ENCODE data around the gene FAM20C. TPM values are rescaled to one million over a fixed set of nuclear protein-coding genes. Genes with fewer than 3 reads are reported as not detected.

Gene FAM20C
- total RNA-seq, 1 experiment from 2014 or later: 8.8 TPM

DNA sequence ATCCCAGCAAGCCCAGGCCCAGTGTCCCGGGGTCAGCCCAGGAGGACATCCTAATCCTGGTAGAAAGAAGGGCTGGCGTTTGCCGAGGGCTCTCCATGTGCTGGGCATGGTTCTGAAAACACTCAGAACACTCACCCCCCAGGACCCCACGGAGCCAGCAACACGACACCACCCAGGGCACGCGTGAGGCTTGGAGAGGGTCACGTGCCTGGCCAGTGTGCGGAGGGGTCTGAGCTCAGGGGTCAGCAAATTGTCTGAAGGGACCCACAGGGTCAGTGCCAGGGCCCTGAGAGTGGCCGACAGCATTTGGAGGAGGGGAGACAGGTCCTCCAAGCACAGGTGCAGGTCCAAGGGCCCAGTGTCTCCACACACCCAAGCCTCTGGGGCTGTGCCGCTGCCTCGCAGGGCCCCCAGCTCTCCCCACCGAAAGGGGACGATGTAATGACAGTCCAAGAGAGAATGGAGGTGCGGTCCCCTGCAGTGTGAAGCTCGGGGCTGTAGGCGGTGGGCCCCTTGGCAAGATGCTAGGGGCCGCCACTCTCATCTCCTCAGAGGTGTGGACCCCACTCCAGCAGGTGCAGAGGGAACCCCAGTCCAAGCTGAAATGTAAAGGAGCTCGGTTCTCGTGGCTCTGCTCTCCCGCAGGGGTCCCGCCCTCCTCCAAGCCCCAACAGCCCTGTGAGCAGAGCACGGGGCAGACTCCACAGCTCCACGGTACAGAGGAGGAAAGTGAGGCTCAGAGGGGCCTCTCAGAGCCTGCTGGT is 105.4 kb downstream of the FAM20C start:
- Mint-ChIP-seq H3K4me1 (ENCODE audit: insufficient read depth, unreplicated experiment) (no peaks in the 10 kb centered on the region), H3K27me3 (ENCODE audit: insufficient read depth, unreplicated experiment) (no peaks in the 10 kb centered on the region), H3K4me3 (ENCODE audit: unreplicated experiment) (no peak overlapping the region), H3K27ac (ENCODE audit: low read depth, unreplicated experiment) (no peak overlapping the region), H3K36me3 (ENCODE audit: insufficient read depth, unreplicated experiment) (no peaks in the 10 kb centered on the region), H3K9me3 (ENCODE audit: unreplicated experiment) (no peaks in the 10 kb centered on the region)
- BruUV-seq (replicated peaks): no TSS peak
- POLR2A ChIA-PET: no interaction called here
- TF ChIP-seq, protein P1, sequence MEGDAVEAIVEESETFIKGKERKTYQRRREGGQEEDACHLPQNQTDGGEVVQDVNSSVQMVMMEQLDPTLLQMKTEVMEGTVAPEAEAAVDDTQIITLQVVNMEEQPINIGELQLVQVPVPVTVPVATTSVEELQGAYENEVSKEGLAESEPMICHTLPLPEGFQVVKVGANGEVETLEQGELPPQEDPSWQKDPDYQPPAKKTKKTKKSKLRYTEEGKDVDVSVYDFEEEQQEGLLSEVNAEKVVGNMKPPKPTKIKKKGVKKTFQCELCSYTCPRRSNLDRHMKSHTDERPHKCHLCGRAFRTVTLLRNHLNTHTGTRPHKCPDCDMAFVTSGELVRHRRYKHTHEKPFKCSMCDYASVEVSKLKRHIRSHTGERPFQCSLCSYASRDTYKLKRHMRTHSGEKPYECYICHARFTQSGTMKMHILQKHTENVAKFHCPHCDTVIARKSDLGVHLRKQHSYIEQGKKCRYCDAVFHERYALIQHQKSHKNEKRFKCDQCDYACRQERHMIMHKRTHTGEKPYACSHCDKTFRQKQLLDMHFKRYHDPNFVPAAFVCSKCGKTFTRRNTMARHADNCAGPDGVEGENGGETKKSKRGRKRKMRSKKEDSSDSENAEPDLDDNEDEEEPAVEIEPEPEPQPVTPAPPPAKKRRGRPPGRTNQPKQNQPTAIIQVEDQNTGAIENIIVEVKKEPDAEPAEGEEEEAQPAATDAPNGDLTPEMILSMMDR (IDR thresholded peaks at IDR 0.05; ENCODE audit: unreplicated experiment): no peak
- intact Hi-C loops (cut with micrococcal nuclease): no loop called here
- DNase-seq (ENCODE audit: unreplicated experiment): no peak
- CTCF ChIA-PET: no interaction called here

DNA sequence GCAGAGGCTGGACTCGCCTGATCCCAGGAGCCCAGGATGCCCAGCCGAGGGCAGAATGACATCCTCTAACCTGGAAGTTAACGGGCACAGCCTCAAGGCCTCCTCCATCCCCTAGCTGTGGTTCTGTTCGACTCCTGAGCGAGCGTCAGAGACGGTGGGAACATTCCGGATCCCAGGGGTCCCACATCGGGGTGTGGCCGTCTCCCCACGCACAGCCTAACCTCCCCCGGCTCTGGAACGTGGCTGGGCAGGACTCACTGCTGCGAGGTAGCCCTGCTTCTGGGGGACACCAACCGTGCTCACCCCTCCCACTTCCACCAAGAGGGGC is 106.0 kb downstream of the FAM20C start:
- Mint-ChIP-seq H3K9me3 (ENCODE audit: unreplicated experiment) (no peaks in the 10 kb centered on the region), H3K4me1 (ENCODE audit: insufficient read depth, unreplicated experiment) (no peaks in the 10 kb centered on the region), H3K36me3 (ENCODE audit: insufficient read depth, unreplicated experiment) (no peaks in the 10 kb centered on the region), H3K27ac (ENCODE audit: low read depth, unreplicated experiment) (no peak overlapping the region), H3K4me3 (ENCODE audit: unreplicated experiment) (no peak overlapping the region), H3K27me3 (ENCODE audit: insufficient read depth, unreplicated experiment) (no peaks in the 10 kb centered on the region)
- CTCF ChIA-PET: interaction anchor here (0.6 kb wide), 1 partner anchor 23 kb away, joined by 3 read pairs; no protein-coding TSS in a partner anchor
- no peak for DNase-seq (ENCODE audit: unreplicated experiment)
- BruUV-seq (replicated peaks): no TSS peak
- POLR2A ChIA-PET: no interaction called here
- intact Hi-C loops (cut with micrococcal nuclease): no loop called here
- TF ChIP-seq, protein P1 (IDR thresholded peaks at IDR 0.05; ENCODE audit: unreplicated experiment): no peak

DNA sequence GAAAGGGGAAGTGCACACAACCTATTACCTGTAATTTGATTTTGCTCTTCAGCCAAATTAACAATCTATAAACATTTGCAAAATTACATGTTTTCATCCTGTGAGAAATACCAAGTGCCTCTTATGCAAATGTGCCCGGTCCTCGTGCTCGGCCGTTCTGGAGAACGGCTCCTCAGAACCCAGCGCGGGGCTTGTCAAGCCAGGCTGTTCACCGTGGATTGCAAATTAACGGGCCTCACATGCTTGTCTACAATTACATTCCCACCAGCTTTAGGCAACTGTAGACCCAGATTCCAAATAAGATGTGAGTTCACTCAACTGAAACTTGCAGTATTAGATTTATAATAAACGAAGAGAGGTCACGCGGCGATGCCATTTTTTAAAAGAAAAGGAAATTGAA is 106.4 kb downstream of the FAM20C start:
- Mint-ChIP-seq H3K36me3 (ENCODE audit: insufficient read depth, unreplicated experiment) (no peaks in the 10 kb centered on the region), H3K9me3 (ENCODE audit: unreplicated experiment) (no peaks in the 10 kb centered on the region), H3K27ac (ENCODE audit: low read depth, unreplicated experiment) (no peak overlapping the region), H3K4me3 (ENCODE audit: unreplicated experiment) (no peak overlapping the region), H3K4me1 (ENCODE audit: insufficient read depth, unreplicated experiment) (no peaks in the 10 kb centered on the region), H3K27me3 (ENCODE audit: insufficient read depth, unreplicated experiment) (no peaks in the 10 kb centered on the region)
- DNase-seq (ENCODE audit: unreplicated experiment): no peak
- POLR2A ChIA-PET: no interaction called here
- TF ChIP-seq, protein P1 (IDR thresholded peaks at IDR 0.05; ENCODE audit: unreplicated experiment): no peak
- CTCF ChIA-PET: interaction anchor here (0.6 kb wide), 1 partner anchor 23 kb away, joined by 3 read pairs; no protein-coding TSS in a partner anchor
- BruUV-seq (replicated peaks): no TSS peak
- intact Hi-C loops (cut with micrococcal nuclease): no loop called here

DNA sequence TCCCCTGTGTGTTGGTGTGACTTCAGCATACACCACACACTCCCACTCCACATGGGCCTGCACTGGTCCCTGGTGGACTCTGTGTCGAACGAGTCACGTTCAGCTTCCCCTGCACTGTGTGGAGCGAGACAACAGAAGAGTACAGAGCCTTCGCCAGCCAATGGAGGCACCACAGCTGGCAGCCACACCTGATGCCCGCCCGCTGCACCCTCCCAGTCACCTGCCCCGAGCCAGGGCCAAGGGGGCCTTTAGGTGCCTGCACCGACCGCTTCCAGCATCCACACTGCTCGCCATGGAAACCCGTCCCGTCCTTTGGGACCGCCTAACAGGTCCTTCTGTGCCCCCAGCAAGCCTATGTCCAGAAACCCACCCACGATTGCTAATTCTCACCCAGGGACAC is 106.8 kb downstream of the FAM20C start:
- no peak overlapping the region for H3K27ac Mint-ChIP-seq (ENCODE audit: low read depth, unreplicated experiment)
- TF ChIP-seq, protein P1 (IDR thresholded peaks at IDR 0.05; ENCODE audit: unreplicated experiment): no peak
- no peak for DNase-seq (ENCODE audit: unreplicated experiment)
- H3K27me3 Mint-ChIP-seq (ENCODE audit: insufficient read depth, unreplicated experiment): no peaks in the 10 kb centered on the region
- no peaks in the 10 kb centered on the region for H3K36me3 Mint-ChIP-seq (ENCODE audit: insufficient read depth, unreplicated experiment)
- H3K4me3 Mint-ChIP-seq (ENCODE audit: unreplicated experiment): no peak overlapping the region
- no peaks in the 10 kb centered on the region for H3K4me1 Mint-ChIP-seq (ENCODE audit: insufficient read depth, unreplicated experiment)
- H3K9me3 Mint-ChIP-seq (ENCODE audit: unreplicated experiment): peaks cover 2% of the 10 kb centered on the region
- ChIA-PET CTCF (no interaction called here), POLR2A (no interaction called here)
- intact Hi-C loops (cut with micrococcal nuclease): no loop called here
- no TSS peak for BruUV-seq (replicated peaks)
